ENCODE data around the gene ZPBP2.

- TF ChIP-seq, protein P1, sequence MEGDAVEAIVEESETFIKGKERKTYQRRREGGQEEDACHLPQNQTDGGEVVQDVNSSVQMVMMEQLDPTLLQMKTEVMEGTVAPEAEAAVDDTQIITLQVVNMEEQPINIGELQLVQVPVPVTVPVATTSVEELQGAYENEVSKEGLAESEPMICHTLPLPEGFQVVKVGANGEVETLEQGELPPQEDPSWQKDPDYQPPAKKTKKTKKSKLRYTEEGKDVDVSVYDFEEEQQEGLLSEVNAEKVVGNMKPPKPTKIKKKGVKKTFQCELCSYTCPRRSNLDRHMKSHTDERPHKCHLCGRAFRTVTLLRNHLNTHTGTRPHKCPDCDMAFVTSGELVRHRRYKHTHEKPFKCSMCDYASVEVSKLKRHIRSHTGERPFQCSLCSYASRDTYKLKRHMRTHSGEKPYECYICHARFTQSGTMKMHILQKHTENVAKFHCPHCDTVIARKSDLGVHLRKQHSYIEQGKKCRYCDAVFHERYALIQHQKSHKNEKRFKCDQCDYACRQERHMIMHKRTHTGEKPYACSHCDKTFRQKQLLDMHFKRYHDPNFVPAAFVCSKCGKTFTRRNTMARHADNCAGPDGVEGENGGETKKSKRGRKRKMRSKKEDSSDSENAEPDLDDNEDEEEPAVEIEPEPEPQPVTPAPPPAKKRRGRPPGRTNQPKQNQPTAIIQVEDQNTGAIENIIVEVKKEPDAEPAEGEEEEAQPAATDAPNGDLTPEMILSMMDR (conservative IDR thresholded peaks at IDR 0.05; ENCODE audit: low read depth, low read length): no peak
- TF ChIP-seq EZH2 (IDR thresholded peaks at IDR 0.05; ENCODE audit: low read length, unreplicated experiment): no peak
Measured at GRCh38 chr17:39904990-39905288, 36.9 kb downstream of the ZPBP2 start.
